HG02623 (cell line): Measurements from ENCODE around the gene EIF1B.

ENCODE experiments used
- ATAC-seq: cut with Tn5 transposase; IDR thresholded peaks from one replicate; pipeline ENCODE4 v1.9.1; 2021; ENCODE audit warnings: moderate library complexity; ENCODE audit not compliant: unreplicated experiment

EIF1B gene

DNA sequence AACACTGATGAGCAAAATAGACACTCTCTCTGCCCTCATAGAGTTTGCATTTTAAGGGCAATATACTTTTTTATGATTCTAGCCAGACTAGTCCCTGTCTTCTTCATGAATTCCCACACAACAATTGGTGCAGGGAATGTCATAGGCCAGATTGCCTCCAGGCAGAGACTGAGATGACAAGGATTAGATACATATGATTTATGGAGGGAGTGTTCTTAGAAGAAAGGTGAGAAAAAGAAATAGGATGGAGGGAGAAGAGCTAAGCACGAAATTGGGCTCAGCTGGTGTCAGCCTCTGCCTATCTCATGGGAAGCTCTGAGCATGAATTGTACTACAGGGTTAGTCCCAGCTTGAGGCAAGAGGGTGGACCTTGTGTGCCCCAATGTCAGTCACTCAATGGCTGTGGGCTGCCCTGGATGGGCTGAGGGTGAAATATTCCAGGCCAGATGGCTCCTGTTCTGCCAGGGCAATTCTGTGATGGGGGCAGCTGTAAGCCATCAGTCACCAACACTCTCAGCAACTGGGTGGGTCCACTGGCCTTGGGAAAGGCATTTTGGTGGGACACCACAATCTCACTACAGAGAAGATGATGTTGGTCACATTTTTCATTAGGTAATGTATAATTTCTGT lies 31.1 kb downstream of the EIF1B start:
- no peak for ATAC-seq

DNA sequence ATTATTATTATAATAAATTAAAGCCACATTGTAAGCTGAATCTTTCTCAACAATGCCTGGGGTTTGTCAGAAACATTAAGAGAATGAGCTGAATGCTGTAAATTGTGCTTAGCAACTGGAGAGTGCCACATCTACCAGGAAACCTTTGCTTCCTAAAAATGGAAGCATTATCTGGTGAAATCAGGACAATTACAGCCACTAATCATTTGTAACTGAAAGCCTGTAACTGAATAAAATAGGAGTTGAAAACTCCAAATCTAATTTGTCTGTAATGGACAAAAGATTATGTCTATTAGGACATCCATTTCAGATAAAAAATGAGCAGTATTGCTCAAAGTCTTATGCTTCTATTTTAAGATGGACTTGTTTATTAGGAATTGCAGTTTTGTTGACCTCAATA lies 32.2 kb downstream of the EIF1B start:
- ATAC-seq, result no peak

- ATAC-seq, result no peak
These were observed 41.0 kb downstream of the EIF1B start for GRCh38 chr3:40350529-40350928.

- no peak for ATAC-seq
These were observed 45.9 kb downstream of the EIF1B start for GRCh38 chr3:40355410-40355809.

DNA sequence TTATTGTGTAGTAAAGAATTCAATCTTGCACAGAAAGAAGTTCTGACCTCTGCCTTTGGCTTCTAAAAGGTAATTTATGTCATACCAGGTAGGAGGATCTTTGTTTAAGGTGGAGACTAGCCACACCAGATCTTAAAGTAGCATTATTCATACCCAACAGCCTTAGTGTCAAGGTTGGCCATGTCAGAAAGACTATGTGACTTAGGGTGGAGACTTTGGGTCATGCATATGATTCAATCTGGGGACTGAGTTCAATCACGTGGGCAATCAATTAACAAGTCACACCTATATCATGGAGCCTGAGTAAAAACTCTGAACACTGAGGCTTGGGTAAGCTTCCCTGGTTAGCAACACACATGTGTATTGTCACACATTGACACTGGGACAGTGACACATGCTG lies 48.9 kb downstream of the EIF1B start:
- ATAC-seq, result no peak
